GM19463 (cell line): ENCODE measurements around the gene ZNF622.

Experiments used
- ATAC-seq: cut with Tn5 transposase; IDR thresholded peaks from one replicate; pipeline ENCODE4 v1.9.1; 2021; ENCODE audit warnings: mild to moderate bottlenecking, moderate library complexity; ENCODE audit not compliant: unreplicated experiment

Gene ZNF622, protein sequence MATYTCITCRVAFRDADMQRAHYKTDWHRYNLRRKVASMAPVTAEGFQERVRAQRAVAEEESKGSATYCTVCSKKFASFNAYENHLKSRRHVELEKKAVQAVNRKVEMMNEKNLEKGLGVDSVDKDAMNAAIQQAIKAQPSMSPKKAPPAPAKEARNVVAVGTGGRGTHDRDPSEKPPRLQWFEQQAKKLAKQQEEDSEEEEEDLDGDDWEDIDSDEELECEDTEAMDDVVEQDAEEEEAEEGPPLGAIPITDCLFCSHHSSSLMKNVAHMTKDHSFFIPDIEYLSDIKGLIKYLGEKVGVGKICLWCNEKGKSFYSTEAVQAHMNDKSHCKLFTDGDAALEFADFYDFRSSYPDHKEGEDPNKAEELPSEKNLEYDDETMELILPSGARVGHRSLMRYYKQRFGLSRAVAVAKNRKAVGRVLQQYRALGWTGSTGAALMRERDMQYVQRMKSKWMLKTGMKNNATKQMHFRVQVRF

DNA sequence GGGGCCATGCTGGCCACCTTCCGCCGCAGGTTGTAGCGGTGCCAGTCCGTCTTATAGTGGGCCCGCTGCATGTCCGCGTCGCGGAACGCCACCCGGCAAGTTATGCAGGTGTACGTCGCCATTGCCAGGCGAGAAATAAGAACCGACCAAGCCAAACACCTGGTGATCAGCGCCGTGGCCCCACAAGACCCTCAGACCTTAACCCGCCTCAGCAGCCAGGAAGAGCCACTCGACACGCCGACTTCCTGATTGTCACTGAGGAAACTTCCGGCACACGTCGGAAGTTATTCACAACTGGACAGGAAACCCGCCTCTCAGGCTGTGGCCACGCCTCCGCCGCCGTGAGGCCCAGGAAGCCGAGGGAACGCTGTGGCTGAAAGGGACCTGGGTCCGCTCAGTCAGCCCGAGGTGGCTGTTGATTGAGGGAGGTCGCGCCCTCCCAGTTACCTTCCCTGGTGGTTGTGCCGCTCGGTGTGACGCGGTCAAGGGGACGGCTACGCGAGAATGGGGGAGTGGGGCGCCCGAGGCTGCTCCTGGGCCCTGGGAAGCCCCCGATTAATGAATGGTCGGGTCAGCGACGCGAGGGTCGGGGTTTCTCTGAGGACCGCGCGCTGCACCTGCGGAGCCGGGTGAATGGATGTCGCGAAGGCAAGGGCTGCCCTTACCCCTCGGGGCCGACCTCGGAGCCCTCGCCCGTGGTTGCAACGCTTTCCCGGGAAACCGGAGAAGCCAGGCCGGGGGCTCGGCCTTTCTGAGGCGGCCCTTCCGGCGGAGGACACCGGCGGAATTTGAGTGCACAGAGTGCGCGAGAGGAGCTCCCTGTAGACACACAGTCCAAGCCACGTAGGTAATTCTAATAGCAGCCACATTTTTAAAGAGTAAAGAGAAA, at the start of gene ZNF622:
Gene ZNF622, minus strand, starts transcription at position 257 of the 889 bp plus-strand sequence. Its CDS starts 135 bp downstream, at position 122.
- peak; percentile 78 for ATAC-seq

DNA sequence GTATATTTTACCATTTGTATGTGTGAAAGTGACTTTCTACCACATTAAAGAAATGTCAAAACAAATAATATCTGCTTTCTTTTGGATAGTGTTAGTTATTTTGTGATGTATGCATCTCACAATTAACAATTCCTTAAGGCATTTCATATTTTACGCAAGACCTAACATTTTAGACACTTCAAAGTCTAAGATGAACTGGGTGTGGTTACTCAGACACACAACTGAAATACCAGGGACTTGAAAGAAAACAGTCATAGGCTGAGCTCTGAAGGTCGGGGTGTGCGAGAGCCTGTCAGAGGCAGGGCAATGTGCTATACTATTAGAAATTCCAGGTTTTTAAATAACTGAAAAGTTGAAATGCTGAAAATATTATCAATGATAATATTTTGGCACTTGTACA, 44.5 kb upstream of the ZNF622 start:
- ATAC-seq = no peak

DNA sequence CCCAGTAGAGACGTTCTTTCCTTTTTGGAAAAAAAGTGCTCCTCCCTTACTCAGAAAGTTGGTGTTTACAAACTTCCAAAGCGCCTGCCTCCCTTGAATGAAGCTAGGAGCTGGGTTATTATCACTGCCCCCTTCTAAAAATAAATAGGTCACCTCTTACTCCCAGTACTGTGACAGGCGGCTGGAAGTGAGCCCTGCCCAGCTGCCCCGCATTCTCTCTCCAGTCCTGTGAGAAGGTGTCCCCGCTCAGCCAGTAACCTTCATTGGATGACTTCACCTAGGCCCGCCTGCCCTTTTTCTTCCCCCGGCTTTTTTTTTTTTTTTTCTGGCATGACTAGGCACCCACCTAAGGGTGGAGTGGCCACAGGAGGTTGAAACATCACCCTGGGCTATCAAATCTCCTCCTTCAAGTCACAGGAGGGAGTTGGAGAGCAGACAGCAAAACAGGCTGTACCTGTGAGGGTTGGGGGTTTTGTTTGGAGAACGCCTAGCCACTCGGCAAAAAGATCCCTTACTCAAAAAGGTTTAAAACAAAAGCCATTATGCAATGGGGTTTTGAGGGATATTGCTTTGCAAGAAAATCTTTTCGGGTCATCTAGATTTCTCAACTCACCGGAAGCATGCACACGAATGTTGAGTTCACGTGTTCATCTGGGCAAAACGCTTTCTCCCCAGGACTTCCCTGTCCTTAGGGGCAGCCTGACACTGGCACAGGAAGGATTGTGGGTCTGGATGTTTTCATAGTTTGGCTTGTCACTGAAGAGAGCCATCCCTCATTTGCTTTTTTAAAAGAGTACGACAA, 43.3 kb upstream of the ZNF622 start:
- no peak for ATAC-seq

DNA sequence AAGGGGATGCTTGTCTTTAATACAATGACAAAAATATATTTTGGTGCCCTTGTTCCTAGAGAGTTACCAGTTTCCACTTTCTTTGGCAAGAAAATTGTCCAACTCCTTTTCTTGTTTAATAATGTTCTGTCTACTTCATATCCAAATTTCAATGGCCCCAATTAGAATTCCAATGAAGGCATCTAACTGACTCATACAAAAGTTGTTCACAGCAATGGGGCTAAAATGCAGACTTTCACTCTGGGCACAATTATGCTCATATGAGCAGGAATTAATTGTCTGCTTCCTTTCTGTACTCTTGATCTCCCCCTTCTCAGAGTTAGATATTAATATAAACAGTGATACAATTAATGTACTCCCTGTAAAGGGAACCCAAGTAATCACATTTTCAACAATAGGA, 42.1 kb upstream of the ZNF622 start:
- ATAC-seq = no peak

DNA sequence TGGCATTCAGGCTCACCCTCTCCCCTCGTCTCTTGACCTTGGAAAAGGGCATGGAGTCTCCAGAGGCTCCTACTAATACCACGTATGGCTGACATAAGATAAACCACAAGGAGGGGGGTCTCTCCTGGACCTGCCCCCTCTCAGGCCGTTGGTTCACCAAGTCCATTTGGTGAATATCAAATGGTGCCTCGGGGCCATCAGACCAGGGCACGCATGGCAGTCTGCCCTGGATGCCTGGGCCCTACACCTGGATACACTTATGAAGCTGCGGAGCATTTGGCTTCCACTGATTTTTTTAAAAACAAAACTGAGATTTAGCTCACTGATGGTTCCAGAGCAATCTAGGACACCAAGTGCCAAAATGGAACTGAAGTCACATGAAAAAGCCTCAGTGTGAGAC, 40.3 kb upstream of the ZNF622 start:
- no peak for ATAC-seq

DNA sequence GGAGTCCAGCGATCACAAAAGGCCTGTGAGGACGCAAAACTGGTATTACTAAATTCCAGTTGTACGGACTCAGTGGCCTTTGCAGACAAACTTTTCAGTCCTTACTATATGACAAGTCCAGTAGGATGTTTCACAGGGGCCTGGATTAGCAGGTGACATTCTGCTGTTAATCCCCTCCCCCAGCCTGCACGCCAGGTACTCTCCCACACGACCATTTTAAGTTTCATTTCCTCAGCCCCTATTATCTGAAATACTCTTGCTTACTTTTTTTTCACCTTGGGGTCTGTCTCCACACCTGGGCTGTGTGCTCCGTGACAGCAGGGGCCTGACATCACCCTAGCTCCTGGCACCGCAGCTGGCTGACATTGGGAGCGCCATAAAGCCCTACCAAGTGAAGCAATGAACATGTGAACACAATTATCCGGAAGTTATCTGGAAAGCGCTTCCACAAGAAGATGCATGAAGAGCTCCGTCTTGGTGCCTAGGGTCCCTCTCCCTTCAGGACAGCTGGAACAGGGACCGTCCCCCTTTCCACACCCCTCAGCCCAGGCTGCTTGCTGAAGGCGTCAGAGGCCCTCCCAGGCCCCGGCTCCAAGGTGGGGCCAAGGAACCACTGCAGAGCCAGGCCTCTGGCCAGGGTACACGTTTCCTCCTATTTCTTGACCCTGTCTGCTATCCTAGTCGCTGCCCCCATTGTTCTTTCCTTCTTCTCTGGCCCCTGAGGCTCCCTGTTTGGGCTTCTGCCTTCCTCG, 39.7 kb upstream of the ZNF622 start:
- ATAC-seq = no peak

DNA sequence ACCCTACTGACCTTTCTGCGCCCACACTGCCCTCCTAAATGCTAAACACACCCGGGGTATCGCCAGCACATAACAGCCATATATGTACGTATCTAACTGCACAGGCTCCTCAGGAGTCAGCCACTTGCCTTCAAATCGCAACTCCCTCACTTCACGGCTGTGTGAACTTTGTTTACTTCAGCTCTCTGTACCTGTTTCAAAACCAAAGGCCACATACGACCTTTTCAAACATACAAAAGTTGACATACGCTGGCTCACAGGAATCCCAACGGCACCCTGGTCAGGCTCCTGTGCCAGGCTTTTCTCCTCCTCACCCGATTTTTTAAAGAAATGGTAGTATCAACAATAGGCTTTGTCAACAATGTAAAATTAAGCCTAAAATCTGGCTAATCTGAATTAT, 39.0 kb upstream of the ZNF622 start:
- no peak for ATAC-seq

DNA sequence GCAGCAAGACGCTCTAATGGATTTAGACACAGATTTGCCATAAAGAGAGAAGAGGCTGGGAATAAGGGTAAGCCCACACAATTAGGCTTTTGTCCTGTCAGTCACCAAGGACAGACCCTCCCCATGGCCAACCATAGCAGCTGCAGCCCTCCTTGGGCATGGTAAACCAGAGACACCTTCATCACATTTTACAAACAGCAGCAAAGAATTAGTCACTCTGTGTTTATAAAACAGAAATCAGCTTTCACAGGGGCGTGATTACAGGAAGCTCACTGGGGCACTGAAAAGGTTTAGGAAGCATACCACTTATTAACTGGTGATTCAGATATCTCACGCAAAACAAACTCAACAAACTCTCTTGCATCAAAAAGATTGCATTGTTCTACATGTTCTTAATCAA, 37.3 kb upstream of the ZNF622 start:
- no peak for ATAC-seq

DNA sequence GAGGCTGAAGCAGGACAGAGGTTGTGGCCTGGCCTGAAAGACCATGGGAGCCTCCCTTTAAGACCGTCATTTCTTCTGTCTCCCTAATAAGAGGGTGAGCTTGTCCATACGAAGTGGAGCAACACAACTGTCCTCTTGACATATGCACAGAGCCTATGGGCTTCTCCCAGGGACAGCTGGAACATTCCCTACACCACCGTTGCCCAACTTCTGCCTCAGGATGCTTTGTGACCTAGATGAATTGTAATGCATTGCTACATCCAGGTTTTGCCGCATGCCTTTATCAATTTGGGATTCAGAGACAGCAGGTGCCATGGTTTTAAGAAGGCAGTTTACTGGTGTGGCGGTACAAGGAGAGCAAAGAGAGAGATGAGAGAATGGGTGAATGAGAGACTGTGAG, 34.4 kb upstream of the ZNF622 start:
- no peak for ATAC-seq

DNA sequence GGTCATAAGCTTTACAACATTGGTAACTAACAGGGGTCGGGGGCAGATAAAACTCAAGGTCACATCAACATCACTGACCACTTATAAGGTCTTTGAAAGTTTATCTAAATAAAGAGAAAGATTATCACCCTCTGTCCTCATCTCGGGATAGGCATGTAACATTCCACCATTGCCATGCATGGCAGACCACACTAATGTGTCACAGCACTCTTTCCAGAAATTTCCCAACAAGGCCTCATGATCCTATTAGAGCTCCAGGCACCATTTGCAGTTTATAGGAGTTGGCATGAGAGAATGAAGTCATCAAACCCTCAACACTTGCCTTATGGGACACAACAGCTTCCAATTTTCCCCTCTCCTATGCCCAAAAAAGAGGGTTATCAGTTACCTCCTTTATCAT, 31.9 kb upstream of the ZNF622 start:
- no peak for ATAC-seq

DNA sequence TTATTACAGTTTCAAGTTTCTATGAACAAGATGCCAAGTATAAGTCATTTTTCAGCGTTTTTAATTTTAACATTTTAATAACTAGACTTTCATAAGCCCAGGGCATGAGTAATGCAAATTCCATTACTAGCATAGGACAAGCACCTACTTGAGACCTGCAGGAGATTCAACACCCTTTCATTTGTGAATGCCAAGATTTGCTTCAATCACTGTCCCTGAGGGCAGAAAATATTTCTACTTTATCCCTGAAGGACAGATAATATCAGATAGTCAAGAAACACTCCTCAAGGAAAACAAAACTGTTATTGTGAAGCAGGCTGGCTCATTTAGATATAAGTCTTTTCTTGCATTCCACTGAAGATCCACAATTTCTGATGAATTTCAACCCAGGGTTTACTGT, 27.7 kb upstream of the ZNF622 start:
- ATAC-seq = no peak

DNA sequence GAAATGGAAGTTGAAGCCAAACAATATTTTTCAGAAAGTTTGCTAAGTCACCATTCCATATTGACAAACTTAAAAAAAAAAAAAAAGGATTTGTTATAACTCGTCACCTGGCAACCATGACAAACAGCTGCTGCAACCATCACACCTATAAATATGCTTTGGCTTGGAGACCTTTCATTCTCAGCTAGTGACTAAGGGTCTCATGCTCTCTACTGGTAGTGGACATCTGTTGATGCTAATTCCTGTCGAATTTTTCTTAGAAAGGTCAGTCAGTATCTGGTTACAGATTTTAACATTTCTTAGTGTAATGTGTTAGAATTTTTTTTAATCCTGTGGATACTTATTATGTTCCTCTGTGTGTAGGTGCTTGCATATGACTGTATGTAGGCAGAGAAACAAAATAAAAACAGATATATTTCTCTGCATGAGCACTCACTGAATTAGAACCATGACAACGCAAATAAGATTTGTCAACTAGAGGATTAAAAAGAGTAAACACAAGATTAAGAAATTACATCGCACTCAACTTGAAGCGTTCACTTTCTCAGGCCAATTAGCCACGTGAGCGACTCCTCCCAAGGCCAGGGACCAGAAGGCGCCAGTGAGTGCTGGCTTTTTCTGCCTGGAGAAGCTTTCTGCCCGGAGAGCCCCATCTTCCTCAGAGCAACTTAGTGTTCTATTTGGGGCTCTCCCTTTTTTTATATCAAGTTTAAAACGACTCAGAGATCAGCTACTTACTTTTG, 27.0 kb upstream of the ZNF622 start:
- no peak for ATAC-seq

DNA sequence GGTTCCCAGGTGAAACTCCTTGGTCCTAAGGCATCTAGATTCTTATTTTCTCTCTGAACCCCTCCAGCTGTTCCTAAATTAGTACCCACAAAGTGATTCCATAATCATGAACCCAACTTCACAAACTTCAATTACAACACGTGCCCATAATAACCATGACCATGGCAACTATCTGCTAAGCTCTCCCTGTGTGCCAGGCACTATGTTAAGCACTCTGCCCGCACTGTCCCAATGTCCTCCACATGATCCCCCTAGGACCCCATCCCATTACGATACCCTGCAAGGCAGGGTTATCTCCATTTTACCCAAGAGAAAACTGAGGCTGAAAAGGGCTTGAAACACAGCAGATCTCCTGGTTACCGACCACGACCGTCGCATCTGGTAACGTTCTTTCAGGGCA, 25.3 kb upstream of the ZNF622 start:
- no peak for ATAC-seq

DNA sequence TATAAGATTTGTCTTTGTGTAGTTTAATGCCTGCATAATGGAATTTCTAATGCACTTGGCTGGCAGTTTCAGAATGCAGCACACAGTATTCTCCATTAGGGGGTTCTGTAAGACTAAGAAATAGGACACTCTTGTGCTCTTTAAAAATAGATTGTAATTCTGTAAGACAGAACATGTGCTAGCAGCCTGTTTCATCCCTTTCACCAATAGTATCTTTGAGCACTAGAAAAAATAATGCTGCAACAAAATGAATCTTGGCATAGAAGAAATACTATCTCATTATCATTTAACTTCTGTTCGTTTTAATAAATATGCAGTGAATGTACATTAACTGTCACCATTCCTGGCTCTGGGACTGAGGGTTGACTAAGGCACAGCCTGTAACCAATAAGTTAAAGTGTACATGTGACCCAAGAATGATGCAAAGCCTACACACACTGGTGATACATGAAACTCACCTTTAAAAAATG, 23.8 kb upstream of the ZNF622 start:
- peak; percentile 69 for ATAC-seq

DNA sequence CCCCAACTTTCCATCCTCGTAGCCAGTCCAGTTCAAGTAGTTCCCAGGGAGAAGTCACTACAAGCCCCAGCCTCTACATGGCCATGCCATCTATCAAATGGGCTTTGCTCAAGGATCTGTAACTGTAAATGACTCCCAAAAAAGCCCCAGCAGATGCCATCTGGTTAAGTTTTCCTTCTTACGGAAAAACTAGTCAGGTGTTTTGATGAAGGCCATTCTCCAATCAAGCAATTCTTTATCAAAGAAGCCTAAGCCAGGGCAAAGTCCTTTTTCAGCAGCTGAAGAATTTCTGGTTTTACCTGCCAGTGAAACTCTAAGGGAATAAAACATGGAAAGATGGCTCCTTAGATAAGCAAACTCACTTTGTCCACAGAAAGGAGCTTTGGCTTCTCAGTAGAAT, 21.9 kb upstream of the ZNF622 start:
- no peak for ATAC-seq

DNA sequence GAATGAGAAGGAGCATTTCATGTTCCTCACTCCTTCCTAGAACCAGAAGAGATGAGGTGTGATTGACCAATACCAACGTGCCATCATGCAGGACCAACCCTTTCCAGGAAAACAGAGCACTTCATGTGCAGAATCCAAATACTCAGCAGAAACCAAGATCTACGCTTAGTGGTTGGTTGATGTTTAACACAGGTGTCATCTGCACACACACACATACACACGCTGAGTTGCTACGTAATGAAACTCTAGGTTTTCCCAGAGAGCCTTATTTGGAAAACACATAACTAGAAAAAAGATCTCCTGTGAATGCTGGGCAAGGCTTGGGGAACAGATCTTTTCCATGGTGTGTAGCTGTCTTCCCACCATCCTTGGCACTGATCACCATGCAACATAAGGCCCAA, 21.1 kb upstream of the ZNF622 start:
- no peak for ATAC-seq

DNA sequence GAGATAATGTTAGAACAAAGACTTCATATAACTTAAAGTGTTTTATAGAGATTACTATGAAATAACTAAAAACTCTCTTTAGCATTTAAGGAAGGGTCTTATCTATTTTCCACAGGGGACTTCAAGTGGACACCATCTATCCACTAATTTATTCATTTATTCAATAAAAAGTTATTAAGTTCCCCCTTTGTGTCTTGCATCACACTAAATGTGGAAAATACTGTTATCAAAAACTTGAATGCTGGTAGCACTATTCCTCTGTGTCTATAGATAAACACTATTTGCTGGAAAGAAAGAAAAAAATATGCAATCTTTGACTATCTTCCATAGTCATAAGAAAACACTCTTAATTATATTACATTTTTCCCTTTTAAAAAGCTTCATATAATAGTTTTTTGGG, 20.1 kb upstream of the ZNF622 start:
- ATAC-seq = no peak

DNA sequence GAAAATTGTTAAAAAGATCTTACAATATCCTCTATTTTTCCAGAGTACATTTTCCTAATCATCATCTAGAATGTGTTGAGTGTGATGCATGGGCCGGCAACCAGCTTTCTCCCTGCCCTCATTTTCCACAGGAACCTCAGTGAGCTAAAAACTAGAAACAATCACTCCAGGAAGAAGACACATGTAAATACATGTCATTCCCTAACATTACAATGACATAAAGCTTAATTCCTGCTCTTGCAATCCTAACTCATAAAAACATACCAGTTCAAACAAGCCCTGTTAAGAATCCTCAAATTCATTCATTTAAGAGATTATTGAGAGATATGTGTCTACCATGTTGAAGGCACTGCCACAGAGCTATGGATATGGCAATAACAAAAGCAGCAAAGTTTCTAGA, 18.5 kb upstream of the ZNF622 start:
- no peak for ATAC-seq

DNA sequence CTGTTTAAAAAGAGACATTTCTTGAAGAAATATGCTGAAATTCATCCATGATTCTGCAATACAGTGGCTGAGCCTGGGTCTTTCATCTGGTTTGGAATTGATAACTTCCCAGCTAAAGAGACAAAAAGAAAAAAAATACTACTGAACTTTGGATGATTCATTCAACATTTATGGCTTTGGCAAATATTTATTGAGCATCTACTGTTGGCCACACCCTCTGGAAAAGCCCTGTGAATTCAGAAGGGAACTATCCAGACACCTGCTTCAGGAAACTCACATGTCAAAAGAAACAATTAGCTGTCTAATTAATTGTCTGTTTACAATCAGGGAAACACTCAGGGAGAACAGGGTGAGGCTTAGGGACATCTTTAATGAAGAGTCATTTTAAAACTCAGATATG, 17.8 kb upstream of the ZNF622 start:
- ATAC-seq = no peak

DNA sequence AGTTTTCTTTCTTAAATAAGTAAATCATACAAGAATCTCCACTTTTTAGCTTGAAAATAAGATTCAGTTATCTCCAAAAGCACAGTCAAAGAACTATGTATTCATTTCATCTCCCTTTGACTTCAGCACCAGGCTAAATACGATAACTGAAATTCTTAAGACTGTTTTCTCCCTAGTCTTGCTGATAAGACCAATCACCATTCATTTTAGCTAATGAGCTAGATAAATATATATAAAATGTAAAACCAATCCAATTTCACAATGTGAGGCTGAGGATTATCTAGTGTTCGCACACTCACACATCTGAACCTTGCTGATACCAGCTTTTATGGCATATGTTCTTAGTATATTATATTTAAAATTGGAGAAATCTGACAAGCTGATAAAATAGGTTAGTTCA, 17.3 kb upstream of the ZNF622 start:
- ATAC-seq = no peak
